ENCODE measurements around the gene EFCAB13.
A peak's percentile ranks its signal among the peaks of the same experiment; 100 is the strongest.

Gene EFCAB13

DNA sequence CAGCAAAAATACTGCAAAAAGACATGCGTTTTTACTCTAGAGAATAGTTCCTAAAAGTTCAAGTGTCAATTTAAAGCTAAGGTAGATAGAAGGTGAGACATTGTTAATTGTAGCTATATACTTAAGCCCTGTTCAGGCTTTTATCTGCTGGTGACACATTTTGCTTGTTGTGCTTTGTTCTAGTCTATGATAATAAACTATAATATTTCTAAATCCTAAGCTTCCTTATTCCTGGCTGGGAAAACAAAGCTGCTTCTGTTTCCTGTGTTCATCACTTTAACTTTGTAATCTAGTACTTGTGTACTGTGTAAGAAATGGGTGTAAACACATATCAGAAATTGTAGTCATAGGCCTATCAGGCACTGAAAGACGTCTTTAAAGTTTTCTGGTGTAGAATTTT, 77.3 kb downstream of the EFCAB13 start:
- TF ChIP-seq, protein P1, sequence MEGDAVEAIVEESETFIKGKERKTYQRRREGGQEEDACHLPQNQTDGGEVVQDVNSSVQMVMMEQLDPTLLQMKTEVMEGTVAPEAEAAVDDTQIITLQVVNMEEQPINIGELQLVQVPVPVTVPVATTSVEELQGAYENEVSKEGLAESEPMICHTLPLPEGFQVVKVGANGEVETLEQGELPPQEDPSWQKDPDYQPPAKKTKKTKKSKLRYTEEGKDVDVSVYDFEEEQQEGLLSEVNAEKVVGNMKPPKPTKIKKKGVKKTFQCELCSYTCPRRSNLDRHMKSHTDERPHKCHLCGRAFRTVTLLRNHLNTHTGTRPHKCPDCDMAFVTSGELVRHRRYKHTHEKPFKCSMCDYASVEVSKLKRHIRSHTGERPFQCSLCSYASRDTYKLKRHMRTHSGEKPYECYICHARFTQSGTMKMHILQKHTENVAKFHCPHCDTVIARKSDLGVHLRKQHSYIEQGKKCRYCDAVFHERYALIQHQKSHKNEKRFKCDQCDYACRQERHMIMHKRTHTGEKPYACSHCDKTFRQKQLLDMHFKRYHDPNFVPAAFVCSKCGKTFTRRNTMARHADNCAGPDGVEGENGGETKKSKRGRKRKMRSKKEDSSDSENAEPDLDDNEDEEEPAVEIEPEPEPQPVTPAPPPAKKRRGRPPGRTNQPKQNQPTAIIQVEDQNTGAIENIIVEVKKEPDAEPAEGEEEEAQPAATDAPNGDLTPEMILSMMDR (IDR thresholded peaks at IDR 0.05; ENCODE audit: low read depth, low read length, missing control alignments) = no peak
- Histone ChIP-seq H3K4me3 (ENCODE audit: low read depth, low read length) (no peak overlapping the region), H3K27ac (no peak overlapping the region), H3K27me3 (replicated peaks) (no peaks in the 10 kb centered on the region), H3K36me3 (replicated peaks) (no peaks in the 10 kb centered on the region)
- in situ Hi-C loops (cut with HindIII; ENCODE audit: low pct_ligation_motif_present, low sequenced_read_pairs) = no loop called here
- no peak for DNase-seq

DNA sequence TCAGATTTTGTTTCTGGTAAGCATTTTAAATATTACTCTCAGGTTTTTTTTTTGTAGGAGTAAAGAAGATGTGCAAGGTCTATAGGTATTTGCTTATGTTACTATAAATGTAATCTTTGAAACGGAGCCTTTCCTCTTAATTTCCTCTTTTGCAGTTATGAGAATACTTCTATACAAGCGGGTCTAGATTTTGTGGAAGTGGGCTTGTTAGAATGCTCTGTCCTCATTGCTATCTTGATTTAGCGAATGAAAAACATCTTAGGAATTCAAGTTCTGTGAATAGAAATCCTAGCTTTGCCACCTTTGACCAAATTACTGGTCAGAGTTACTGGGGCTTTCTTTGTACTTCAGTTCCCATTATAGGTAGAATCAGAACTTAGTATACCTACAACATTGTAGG, 80.3 kb downstream of the EFCAB13 start:
- no peak overlapping the region for H3K27ac ChIP-seq
- no peak for DNase-seq
- no peaks in the 10 kb centered on the region for H3K36me3 ChIP-seq (replicated peaks)
- H3K4me3 ChIP-seq (ENCODE audit: low read depth, low read length) = no peak overlapping the region
- TF ChIP-seq, protein P1 (IDR thresholded peaks at IDR 0.05; ENCODE audit: low read depth, low read length, missing control alignments) = no peak
- in situ Hi-C loops (cut with HindIII; ENCODE audit: low pct_ligation_motif_present, low sequenced_read_pairs) = no loop called here
- H3K27me3 ChIP-seq (replicated peaks) = no peaks in the 10 kb centered on the region

DNA sequence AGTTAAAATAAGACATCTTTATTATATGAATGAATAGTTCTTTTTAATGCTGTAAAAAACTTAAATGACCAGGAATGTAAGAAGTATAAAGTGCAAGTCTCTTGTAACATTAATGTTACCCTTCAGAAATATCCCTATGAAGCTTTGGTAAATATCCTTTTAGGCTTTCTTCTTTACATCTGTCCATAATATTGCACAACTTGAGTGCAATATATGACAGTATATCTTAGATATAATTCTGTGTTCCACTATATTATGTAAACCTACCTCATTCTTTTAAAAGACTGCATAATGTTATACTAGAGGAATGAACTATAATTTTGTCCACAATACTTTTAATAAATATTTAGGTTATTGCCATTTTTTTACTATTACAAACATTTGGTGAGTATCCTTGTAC, 81.1 kb downstream of the EFCAB13 start:
- Histone ChIP-seq H3K36me3 (replicated peaks) (no peaks in the 10 kb centered on the region), H3K4me3 (ENCODE audit: low read depth, low read length) (no peak overlapping the region), H3K27me3 (replicated peaks) (no peaks in the 10 kb centered on the region), H3K27ac (no peak overlapping the region)
- no peak for DNase-seq
- in situ Hi-C loops (cut with HindIII; ENCODE audit: low pct_ligation_motif_present, low sequenced_read_pairs) = no loop called here
- TF ChIP-seq, protein P1 (IDR thresholded peaks at IDR 0.05; ENCODE audit: low read depth, low read length, missing control alignments) = no peak

DNA sequence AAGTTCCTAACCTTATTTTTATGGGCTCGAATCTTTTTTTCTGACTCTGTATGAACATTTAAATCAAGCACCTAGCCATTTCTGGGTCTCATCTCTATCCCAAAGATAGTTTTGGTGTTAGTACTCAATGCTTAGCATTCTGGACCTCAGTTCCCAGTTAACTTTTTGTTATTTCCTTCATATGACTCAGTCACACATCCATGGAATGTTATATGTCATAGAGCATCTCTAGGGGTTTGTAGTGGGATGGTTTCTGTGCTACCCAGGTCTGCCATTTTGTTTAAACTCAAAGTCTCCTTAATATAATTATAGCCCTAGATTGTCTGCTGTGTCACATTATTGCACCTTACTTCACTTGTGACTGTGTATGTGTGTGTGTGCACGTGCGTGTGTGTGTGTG, 90.1 kb downstream of the EFCAB13 start:
- H3K27me3 ChIP-seq (replicated peaks) = no peaks in the 10 kb centered on the region
- no peak overlapping the region for H3K27ac ChIP-seq
- H3K4me3 ChIP-seq (ENCODE audit: low read depth, low read length) = no peak overlapping the region
- DNase-seq = peak; percentile 6
- in situ Hi-C loops (cut with HindIII; ENCODE audit: low pct_ligation_motif_present, low sequenced_read_pairs) = no loop called here
- H3K36me3 ChIP-seq (replicated peaks) = no peaks in the 10 kb centered on the region
- TF ChIP-seq, protein P1 (IDR thresholded peaks at IDR 0.05; ENCODE audit: low read depth, low read length, missing control alignments) = no peak

DNA sequence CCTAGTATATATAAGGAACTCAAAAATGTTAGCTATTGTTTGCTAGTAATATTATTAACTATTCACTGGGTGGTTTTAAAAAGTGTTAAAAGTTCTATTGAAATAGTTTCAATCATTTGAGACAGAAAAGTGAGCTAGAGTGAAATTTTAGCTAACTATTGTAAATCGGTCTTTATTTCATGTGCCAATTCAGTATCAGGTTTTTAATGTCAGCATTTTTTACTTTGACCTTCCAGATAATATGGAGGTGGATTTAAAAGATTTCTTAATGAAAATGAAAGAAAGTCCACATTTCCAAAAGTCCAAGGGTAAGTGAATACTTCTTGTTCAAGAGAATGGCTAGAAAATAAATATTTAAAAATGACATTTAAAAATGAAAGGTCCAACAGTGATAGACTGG, 90.9 kb downstream of the EFCAB13 start:
- H3K36me3 ChIP-seq (replicated peaks) = no peaks in the 10 kb centered on the region
- DNase-seq = no peak
- TF ChIP-seq, protein P1 (IDR thresholded peaks at IDR 0.05; ENCODE audit: low read depth, low read length, missing control alignments) = no peak
- no peaks in the 10 kb centered on the region for H3K27me3 ChIP-seq (replicated peaks)
- H3K27ac ChIP-seq = no peak overlapping the region
- H3K4me3 ChIP-seq (ENCODE audit: low read depth, low read length) = no peak overlapping the region
- in situ Hi-C loops (cut with HindIII; ENCODE audit: low pct_ligation_motif_present, low sequenced_read_pairs) = no loop called here

All from brain microvascular endothelial cell (primary cell).